Inferior parietal cortex (tissue), 1 donor: ENCODE results near the gene SLC2A13.
"Not testable (repeated sequence)": the region's sequence is repeated elsewhere in the genome, so short reads cannot be mapped to it uniquely, and the experiment has no call there.

ENCODE experiments used
- DNase-seq: peaks from one replicate; pipeline ENCODE4 v3.0.0-alpha.2; 2016; ENCODE audit errors: extremely low spot score

The SLC2A13 gene

DNA sequence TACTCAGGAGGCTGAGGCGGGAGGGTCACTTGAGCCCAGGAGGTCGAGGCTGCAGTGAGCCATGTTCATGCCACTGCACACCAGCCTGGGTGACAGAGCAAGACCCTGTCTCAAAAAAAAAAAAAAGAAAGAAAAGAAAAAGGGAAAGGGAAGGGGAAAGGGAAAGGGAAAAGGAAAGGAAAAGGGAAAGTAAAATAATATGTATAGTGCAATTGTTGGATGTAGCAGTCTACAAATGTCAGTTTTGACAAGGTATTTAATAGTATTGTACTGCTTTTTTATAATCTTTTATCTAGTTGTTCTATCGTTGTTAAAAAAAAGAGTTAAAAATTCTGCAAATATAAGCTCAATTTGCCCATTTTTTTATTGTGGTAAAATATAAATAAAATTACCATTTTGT lies 67.3 kb downstream of the SLC2A13 start:
- DNase-seq = no peak

DNA sequence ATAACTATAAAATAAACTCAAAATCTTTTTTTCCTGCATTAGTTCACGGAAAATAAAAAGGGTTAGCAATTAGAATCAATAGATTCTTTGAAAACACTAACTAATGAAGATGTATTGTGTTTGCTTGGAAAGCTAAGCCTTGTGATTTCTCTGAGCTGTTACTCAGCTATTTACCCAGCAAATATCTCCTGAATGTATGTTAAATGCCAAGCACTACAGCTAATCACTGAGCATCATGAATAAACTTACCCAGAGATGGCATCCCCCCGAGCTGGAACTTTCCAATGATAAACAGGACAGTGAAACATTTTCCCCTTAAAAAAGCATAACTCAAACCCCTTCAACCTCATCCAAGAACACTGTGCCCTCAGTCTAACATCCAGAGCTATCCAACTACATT lies 71.2 kb downstream of the SLC2A13 start:
- no peak for DNase-seq

DNA sequence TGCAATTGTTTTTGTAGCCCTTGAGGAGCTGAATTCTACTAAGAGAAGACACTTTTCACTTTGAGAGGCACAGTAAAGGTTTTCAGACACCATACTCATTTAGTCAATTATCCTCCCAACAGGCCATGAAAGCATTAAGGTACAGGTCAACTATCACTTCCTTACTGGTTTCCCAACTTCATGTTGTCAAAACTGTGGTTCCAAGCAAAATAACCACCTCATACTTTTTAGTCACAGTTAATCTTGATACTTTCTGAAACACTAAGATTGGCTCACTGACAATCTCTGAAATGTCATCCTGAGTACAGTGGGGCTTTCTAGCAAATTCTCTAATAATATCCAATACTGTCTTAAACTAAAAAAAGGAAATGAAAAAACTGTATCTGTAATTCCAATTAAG lies 71.7 kb downstream of the SLC2A13 start:
- no peak for DNase-seq

DNA sequence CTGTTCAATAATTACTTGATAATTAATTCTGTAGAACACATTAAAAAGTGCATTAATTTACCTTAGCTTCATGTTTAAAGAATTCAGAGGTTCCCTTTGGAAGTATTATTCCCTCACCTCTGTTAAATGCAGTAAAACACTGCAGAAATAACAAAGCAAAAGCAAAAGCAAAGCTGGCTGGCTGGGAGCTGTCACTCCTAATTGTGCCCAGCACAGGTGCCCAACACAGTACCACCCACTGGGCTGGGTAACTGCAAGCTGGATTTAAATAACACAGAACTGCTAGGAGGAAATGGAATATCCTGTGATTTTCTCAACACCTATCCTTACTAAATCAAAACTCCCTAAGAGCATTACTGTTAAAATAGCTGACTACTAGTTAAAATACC lies 72.6 kb downstream of the SLC2A13 start:
- DNase-seq = no peak

DNA sequence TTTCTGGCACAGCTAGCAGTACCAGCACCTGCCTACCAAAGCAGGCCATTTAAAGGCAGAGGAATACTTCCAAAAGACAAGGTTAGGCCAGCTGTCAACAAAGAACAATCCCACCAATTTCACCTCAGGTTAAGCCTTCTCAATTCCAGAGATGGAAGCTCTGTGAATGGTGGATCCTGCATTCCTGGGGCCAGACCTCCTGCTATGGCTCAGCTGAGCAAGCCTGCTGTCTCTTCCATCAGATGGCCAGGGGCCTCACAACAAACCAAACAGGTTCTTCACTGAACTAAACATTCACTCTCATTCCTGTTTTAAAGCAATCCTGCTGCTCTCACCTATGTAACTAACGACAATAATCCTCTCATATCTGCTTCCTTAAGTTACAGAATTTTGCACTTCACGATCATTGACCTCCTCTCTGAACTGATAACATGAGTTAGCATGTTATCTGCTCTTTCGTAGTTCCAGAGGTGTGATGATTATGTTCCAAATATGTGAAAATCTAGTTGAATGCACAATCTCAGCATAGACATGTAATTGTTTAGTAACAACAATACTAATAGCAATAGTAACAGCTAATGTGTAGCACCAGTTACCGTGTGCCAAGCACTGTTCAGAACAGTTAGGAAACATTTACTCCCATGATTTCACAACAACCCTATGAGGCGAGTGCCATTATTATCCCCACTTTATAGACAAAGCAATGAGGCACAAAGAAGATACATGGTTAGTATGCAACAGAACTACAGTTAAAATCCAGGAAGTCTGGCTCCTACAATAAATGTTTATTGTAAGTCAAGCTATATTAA lies 73.2 kb downstream of the SLC2A13 start:
- DNase-seq = no peak

DNA sequence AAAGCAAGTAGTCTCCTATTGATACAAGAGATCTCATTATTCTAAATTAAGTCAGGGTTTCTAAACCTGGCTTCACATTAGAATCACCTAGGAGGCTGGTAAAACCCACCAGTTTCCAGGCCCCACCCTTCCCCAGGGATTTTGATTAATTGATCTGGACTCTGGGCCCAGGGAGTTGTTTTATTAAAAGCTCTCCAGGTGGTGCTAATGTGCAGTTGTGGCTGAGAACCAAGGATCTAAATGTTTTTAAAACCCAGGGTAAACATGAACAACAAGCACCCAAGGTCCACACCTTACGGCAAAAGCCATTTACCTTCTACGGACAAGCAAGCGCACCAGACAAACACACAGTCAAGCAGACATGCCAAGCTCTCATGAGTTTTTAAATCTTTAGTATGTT lies 73.9 kb downstream of the SLC2A13 start:
- no peak for DNase-seq

DNA sequence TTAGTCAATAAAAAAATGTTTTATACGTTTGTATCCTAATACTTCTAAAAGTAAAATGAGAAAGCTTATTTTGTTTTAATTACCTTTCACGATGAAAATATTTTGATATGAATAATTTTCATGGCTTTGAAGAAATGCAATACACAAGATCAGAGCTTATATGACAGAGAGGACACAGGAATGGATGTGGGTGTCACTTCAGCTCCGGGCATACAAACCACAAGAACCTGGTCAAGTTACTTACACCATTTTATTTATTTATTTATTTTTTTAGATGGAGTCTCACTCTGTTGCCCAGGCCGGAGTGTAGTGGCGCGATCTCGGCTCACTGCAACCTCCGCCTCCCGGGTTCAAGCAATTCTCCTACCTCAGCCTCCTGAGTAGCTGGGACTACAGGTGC lies 74.9 kb downstream of the SLC2A13 start:
- not testable (repeated sequence) for DNase-seq

DNA sequence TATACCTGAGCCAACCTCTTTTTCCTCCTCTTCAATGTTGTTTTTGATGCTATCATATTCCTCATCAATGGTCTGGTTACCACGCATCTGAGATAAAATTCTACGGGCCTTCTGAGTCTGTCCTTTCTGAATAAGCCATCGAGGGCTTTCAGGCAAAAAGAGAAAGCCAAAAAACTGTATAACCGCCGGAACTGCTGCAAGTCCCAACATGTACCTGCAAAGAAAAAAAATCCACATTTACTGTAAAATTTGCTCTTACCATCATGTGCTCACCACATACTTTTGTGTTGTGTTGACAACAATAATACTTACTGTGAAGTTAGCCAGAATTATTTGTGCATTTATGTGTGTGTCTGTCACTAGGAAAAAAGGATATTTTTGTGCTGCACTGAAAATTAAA lies 77.6 kb downstream of the SLC2A13 start:
- no peak for DNase-seq

DNA sequence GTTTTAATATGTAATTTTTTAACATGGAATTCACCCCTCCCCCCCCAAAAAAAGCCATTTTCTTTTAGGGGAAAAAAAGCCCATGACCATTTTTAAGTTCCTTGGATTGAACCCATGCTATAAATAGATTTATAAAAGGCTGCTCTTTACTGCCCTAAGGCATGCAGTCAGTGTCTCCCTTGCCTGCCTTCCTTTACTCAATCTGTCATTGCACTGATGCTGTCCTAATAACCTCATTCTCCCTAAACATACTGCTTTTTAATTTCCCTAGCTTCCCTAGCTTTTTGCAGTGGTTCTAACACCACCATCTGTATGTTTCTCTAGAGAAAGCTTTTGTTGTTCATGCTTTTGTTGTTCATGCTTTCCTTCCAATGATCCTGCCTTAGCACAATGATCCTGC lies 83.0 kb downstream of the SLC2A13 start:
- DNase-seq = no peak

DNA sequence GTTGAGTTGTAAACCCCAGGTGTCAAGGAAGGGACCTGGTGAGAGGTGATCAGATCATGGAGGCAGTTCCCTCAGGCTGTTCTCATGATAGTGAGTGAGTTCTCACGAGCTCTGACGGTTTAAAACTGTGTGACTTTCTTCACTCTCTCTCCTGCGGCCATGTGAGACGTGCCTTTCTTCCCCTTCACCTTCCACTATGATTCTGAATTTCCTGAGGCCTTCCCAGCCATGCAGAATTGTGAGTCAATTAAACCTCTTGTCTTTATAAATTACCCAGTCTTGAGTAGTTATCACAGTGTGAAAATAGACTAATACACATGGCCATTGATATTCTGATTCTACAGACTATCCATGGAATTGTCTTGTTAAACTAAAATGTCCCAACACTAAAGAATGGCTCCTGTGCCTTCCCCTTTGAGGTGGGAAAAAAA lies 85.6 kb downstream of the SLC2A13 start:
- DNase-seq = no peak

DNA sequence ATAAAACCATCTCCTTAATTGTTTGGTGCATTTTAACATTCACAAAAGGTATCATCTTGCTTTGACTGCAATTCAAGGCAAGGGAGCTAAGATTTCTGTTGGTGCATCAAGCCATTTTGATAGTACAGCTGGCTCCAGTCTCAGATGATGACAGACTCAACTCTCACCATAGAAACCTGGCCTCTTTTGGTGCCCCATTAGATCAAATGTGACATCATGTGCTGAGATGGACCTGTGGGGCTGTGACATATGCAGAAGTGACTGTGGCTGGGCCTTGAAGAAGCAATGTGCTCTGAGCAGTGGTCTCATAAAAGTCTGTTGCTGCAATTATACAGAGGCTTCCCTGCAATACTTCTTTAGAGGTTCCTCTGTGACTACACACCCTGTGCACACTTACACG lies 88.4 kb downstream of the SLC2A13 start:
- DNase-seq = no peak

DNA sequence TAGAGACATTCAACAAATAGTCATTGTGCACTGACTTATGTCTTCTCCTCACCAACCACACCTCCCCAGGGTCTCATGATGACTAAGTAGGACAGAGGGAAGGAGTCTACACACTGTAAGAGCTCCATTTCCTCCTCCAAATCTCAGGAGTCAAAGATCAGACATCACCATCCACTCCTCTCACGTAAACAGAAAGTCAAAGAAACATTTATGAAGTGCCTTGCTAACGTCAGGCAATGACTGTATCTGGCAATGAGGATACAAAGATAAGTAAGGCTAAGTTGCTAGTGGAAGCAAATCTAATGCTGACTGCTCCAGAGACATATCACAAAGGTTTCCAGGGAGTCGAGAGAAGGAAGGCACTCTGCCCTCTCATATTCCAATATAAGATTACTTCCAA lies 88.9 kb downstream of the SLC2A13 start:
- DNase-seq = no peak

DNA sequence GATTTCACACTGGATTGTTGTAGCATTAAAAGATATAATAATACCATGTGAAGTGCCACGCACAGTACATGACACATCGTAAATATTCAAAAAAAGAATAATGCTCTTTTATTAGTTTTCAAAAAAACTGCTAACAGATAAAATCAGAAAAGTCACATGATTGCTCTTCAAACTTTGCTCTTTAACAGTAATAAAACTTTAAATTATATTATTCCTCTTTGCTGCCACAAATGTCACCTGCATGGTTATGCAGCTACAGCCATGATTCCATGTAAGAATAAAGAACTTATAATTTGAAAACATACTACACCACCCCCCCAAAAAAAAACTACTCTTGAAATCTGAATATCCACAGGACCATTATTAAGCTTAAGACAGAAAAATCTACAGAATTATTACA lies 90.0 kb downstream of the SLC2A13 start:
- no peak for DNase-seq

DNA sequence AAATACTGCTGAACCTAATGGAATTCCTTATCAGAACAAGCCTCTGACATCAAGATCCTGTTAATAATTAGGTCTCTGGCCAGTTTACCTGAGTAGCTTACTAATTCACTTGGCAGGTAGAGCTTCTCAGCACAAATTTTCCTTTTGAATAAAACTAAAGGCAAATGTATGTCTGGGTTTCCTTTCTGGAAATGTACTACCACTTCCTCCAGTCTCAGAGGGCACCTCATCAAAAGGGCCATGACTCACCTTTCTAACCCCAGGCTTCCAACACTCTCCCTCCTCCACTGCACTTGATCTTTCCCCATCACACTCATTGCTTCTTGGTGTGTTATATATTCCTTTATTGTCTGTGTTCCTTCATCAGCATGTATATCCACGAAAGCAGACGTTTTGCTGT lies 90.5 kb downstream of the SLC2A13 start:
- DNase-seq = no peak

DNA sequence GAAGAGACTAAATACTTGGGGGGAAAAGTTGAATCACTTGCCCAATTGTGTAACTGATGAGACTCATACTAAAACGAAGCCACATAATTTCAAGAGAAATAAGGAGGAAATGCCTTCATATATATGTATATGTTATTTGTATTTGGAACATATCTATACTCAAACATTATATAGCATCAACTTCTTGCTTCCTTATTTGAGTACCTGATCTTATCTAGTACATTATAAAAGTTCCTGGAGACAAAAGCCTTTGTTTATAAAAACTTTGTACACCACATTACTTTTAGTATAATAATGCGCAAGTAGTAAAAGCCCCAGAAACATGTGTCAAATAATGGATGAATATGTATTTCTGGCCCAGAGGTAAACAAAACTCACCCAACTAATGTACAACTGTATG lies 92.0 kb downstream of the SLC2A13 start:
- no peak for DNase-seq

DNA sequence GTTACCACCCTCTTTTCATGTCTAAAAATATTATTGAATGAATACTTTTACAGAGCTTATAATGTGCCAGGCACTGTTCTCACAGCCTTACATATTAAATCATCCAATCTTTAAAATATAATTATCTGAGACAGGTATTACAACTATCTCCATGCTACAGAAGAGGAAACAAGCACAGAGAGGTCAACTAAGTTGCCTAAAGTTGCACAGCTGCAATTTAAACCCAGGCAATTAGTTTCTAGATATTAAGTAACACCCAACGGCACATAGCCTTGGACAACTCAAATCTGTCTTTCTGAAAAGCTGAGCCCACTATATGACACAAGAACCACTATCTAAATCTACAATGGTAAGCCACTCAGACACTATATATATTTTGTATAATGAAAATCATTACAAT lies 92.6 kb downstream of the SLC2A13 start:
- DNase-seq = no peak

DNA sequence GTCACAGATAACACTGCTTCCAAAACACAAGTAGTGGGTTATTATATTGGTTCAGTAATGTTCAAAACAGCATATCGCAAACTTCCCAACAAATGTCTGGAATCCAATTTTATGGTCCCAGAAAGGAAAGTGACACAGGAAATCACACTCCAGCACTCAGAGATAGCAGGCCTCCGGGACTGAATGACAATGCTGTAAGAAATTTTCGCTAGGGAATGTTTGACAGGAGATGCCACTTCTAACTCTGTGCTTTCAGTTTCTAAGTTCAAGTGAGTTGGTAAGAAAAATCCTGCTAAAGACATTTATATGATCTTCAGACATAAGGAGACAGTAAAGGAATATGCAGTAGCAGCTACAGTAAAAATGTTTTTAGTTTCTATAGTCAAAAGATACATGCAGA lies 93.2 kb downstream of the SLC2A13 start:
- DNase-seq = no peak

DNA sequence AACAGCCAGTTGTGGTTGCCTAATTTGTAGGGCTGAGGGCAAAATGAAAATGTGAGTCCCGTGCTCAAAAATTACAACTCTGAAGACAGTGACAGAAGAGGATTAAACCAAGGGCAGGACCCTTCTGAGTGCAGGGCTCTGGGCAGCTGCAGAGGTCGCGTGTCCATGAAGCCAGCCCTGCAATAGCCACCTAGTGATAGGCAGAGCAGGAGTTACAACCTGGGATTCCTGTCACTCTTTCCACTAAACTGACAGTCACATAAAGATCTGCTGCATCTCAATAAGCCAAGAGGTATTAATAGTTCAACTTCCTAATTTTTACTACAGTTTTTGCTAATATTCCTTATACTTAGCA lies 94.1 kb downstream of the SLC2A13 start:
- DNase-seq = no peak

DNA sequence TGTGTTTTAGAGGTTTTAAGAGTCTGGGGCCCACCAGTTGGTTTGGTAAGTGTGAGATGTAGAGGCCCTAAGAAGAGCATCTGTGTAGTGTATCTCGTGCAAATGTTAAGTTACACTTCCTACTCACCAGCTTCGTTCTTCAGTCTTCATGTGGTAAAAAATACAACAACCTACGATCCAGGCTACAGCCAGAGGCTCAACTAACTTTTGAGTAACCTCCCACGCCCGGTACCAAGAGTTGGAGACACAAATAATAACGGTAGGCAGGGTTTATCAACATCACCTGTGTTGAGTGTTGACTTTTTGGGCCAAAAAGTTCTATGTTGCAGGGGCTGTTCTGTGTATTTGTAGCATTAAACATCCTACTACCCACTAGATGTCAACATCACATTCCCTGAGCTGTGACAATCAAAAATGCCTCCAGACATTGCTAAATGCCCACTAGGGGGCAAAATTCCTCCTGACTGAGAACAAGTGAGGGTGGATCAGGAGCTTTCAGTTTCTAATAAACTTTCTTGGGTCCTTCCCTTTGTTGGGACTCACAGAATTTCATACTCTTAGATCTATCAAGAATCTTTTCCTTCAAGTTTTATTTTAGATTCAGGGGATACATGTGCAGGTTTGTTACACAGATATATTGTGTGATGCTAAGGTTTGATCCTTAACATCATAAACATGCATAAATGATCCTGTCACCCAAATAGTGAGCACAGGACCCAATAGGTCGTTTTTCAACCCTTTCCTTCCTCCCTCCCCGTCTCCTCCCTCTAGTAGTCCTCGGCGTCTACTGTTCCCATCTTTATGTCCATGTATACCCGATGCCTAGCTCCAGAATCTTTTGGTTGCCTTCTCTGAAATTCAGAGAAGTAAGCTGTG lies 94.7 kb downstream of the SLC2A13 start:
- peak; percentile 90 for DNase-seq

DNA sequence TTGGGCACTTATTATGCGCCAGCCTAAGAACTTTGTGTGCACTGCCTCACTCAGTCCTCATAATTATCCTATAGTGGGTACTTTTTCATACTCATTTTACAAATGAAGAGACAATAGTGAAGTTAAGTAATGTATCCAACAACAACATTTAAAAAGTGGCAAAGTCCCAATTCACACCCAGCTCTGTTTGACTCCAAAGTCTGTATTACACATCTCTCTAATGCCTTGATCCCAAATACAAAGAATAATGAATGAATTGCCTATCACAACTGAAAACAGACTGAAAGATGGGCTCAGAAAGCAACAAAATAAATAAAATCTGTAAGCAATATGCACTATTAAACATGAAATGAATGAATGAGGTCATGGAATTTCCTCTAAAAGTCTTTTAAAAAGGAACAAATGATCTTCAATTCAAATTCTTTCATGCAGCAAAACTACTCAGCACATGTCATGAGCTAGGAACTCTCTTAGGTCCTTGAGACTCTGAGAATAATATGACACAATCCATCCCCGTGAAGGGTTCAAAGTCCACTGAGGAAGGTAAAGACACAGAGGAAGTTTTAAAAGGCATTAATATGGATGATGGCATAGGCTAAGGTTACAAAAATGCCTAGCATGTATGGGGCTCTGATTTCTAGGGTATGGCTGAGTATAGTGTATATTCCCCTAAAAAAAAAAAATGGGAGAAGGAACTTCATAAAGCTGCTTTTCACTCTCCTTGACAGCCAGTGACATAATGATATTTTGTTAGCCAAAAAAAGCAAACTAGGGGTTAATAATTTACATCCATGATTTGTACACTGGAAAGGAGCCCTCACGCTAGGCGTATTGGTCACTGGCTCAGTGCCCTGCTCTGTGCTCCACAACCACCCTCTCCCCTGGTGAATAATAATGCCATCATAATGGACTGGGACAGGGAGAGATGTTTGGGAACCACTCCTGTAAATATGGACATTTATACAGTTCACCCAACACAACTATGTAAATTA lies 103.4 kb downstream of the SLC2A13 start:
- no peak for DNase-seq

DNA sequence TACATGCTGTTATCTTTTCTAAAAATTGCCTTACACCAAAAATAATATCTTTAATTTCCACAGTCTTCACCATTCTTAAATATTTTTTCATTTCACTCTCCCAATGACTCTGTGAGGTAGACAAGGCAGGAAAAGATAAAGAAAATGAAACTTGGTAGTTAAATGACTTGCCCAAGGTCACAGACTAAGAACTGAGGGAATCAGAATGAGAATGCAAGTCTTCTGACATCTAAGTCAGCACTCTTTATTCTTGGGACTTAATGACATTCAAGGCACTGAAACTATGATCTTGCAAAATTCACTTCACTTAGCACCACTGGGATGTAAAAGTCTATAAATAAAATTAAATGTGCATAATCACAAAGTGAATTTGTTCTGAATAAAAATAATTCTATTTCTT lies 104.5 kb downstream of the SLC2A13 start:
- DNase-seq = no peak

DNA sequence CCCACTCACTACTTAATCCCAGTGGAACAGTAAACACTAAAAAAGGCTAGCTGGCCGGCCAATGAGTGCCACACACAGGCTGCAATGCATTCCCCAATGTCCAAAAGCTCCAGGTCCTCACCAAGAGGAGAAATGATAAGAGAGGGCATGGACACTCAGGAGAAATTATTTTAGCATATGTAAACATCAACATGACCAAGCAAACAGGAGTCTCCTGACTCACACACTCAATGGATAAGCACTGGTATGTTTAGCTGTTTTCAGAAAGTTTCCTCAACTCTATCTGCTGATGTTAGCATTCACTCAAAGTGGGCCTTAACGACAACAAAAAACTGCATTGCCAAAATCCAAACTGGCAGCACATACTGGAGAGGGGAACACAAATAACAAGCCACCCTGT lies 105.0 kb downstream of the SLC2A13 start:
- no peak for DNase-seq
